HG03442 (cell line): ENCODE measurements around the gene RET.

Experiments
- ATAC-seq: cut with Tn5 transposase; IDR thresholded peaks from one replicate; pipeline ENCODE4 v1.9.1; 2021; ENCODE audit warnings: mild to moderate bottlenecking, moderate library complexity; ENCODE audit not compliant: unreplicated experiment

RET gene

DNA sequence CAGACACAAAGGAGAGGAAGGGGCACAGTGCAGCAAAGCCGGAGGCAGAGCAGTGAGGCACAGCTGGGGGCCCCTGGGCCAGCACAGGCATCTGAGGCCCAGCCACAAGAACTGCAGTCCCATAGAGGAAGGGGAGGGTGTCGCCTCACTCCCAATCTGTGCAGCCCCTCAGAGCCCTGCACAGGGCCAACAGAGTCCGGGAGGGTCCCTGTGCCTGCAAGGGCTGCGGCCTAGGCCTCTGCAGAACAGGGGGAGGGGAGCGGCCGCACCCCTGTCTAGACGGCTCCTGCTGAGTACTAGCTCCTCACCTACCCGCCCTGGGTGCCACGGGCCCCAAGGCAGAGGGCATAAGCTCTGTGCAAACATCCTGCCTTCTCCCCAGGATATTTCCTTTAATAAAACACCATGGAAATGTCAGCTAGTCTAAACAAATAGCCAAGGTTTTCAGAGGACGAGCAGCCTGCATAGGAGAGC is 32.4 kb upstream of the RET start:
- no peak for ATAC-seq

DNA sequence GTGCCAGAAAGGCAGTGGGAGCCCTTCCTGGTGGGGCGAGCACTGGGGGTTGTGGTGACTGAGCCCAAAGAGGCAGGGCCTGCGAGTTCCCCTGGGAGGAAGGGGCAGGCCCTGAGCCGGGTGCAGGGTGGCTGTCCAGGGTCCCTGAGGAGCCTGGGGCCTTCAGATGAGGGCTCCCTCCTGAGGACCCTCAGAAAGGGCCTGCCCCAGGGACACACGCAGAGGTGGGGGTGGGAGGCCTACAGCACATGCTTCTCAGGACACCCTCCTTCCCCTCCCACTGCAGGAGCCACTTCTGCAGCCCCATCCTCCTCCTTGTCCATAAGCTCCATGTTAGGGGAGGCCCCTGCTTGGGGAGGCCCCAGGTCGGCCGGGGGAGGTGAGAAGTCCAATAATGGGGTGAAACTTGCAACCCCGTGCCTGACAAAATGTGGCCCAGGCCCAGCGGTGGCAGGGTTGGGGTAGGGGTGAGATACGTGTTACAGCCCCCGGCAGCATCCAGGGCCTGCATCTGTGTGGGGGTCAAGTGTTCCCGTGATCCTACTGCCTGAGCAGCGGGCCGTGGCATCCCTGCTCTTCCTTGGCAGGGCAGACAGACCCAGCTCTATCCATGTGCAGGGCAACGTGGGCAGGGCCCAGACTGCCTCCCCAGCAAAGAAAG is 31.8 kb upstream of the RET start:
- ATAC-seq, result no peak

DNA sequence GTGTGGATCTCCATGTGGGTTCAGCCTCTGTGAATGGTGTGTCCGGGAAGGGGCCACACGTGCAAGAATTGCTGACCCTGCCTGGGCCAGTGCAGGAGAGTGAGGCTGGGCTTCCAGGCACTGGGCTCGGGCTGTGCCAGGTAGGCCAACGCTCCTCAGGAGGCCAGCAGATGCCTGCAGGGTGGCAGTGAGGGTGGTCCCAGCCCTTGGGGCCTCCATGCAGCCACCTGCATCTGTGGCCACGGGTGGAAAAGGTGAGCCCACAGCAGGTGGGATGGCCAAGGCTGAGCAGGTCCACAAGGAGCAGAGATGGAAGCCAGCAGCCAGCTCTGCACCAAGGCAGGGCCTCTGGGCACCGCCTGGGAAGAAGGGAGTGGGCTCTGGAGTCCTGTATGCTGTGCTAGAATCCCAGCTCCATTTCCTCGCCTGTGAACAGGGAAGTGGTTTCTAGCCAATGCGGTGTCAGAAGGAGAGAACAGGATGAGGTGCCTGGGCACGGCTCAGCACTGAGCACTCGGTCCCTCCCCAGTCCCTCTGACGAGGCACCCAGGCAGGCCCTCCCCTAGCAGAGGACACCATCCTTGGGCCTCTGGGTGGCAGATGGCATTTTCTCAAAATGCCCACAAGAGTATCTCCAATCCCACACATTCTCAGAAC is 31.1 kb upstream of the RET start:
- ATAC-seq, result no peak

DNA sequence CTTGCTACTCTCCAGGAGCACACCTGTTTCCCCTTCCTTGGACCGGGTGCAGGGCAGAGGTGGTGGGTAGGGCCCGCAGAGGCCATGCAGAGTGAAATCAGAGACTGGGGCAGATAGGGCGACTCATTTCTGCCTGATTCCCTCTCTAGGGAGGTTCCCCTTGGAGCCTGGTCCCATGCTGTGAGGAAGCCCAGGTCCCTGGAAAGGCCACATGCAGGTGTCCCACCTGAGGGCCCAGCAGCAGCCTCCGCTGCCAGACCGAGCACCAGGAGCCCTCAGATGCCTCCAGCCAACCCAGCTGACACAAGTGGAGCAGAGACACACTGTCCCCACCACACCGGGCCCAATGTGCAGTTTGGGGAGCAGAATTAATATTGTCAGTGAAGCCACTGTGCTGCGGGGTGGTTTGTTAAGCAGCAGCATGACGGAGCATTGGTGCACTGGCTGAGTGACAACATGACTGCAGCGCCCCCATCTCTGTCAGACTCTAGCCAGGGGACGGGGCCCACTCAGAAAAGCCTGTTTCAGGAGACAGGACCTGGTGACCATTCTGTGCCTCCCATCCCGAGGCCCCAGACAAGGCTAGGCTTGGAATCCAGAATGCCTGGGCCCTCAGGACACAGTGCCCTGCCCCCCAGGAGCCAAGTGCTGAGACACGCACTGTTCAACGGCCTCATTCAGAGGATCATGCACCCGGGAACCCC is 30.4 kb upstream of the RET start:
- no peak for ATAC-seq

DNA sequence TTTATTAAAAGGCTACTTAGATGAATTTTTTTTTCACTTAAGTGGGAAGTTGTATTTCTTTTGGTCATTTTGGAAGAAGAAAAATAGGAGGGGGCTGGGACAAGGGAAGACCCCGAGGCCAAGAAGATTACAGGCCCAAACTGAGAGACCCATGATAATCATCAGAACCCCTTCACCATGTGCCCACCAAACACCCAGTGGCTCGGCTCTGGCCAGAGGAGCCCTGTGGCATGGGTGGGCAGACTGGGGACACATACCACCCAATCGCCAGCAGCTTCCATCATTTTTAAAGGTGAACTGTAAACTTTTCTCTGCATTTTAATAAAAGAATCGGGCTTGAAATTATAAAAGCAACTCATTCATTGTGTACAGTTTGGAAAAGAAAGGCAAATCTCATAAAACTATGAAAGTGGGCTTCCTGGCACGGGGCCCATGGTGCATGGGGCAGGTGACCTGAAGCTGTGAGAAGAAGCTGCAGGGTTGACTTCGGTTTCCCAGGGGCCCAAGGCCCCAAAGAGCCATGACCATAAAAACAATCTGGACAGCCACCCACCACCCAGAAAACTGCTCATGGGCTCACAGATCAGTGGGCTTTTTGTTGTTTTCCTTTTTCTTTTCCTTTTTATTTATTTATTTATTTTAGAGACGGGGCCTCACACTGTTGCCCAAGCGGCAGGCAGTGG is 29.4 kb upstream of the RET start:
- no peak for ATAC-seq

DNA sequence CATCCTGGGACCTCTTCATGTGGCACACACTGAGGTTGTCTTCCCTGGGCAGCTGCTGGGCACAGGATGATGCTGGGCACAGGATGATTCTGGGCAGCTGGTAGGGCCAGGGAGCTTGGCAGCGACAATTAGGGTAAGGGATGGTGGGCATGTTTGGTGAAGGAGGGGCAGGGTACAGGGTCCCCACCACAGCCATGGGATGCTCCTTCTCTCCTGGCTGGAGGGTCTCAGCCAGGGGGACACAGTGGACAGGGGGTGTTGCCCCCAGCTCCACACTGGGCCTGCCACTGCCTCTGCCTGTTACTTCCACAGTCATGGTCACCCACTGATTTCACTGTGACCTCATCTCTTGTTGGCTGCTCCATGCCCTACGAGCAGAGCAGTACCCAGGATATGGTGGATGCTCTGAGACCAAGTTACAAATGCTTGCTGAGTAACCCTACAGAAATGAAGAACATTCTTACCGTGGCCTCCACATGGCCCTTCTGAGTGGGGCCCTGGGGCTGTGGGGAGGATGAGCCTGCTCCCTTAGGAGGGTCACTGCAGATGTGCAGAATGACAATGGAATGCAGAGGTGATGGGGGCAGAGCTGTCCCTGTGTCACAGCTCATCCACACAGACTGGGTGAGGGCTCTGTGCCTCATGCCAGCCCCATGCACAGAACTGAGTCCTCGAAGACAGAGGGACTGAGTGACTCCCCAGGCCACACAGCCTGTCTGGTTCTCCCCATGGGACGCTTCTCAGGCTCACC is 28.4 kb upstream of the RET start:
- no peak for ATAC-seq

DNA sequence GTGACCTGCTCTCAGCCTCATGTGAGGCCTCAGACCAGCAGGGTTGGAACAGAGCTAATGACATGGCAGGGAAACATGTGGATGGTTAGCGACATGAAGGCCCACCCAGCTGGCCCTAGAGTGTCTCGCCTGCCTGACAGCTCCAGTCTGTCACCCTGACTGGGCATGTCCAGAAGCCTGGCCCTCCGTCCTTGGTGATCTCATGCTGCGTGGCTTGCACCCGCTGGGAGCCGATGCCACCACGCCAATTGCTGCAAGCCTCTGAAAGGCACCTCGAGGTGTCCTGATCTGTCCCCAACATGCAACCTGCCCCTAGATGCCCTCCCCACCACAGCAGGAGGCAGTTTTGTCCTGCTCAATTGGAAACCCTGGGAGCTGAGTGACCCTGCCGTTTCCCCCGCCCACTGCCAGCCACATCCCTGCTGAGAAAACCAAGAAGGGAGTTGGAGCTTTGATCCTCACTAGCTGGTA is 27.8 kb upstream of the RET start:
- ATAC-seq, result no peak

DNA sequence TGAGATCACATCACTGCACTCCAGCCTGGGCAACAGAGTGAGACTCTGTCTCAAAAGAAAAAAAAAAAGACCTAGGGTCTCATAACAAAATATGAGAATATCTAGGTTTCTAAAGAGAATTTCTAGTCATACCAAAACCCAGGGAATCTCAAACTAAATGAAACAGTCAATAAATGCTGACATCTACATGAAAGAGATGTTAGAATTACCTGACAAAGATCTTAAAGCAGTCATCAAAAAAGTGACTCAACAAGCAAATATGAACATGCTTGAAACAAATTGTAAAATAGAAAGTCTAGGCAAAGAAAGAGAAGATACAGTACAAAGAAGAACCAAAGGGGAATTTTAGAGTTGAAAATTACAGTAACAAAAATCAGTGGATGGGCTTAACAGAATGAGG is 26.9 kb upstream of the RET start:
- no peak for ATAC-seq

DNA sequence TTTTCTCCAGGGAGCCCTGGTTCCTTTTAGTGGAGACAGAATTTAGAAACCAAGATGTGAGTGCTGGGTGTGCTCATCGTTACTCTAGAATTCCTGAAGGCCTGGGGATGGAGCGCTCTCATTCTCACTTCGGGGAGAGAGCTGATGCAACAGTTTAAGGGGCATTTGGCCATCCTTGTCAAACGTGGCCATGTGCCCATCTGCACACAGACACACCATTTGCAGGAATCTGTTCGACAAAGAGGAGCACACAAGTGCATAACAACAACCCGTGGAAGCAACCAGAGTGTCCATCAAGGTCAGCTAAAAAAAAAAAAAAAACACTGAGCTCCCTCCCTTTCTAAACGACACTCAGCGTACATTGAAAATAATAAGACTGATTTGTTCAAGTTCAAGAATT is 23.0 kb upstream of the RET start:
- no peak for ATAC-seq

DNA sequence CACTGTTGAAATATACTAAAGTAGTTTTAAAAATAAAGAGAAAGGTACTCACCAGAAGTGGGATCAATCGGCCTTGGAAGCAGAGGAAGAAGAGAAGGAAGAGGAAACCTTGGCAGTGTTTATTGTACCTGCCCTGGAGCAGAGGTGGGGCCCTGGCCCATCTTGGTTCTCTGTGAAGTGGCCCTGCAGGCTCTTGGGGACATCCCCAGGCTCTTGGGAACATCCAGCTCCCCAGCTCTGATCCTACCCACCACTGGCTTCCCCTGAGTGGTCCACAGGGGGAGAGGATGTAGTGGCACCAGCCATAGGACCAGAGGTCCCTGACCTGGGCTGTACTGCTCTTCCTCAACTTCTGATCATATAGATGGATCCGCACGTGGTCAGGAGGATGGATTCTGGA is 22.3 kb upstream of the RET start:
- no peak for ATAC-seq

DNA sequence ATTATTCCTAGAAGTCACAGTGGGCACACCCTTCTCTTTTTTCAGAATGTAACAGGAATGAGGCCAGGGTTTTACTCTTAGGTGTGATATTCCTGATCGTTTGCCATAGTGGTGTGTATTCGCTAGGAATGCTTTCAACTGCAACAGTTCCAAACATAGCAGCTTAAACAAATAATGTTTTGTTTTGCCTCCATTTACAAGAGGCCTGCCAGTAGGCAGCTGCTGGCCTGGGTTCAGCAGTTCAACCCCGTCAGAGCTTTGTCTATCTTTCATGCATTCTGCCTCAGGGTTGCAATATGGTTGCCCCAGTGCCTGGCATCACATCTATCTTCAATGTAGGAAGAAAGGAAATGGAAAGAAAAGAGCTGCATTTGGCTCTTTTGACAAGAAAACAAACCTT is 21.7 kb upstream of the RET start:
- no peak for ATAC-seq

DNA sequence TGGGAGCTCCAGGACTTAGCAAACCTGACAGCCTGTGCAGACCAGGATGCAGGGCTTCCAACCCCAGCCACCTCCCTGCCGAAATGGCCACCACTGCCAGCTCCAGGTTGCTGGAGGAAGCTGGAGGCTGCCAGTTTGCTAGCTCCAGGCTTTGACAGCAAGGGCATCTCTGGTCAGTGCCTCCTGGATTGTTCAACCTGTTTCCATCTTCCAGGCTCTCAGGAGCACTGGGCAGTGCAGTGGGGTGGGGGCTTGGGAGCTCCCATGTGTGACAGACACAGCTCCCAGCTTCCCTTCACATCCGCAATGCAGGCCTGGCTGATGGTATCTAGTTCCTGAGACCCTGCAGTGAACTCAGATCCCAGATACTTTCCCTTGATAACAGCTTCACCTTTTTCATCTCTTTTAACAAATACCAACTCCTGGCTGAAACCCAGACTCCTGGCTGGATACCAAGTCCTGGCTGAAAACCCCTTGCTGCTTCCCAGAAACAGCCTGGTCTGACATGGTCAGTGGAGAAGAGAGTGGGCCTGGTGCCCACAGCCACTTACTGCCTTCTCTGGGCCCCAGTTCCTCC is 20.8 kb upstream of the RET start:
- no peak for ATAC-seq

DNA sequence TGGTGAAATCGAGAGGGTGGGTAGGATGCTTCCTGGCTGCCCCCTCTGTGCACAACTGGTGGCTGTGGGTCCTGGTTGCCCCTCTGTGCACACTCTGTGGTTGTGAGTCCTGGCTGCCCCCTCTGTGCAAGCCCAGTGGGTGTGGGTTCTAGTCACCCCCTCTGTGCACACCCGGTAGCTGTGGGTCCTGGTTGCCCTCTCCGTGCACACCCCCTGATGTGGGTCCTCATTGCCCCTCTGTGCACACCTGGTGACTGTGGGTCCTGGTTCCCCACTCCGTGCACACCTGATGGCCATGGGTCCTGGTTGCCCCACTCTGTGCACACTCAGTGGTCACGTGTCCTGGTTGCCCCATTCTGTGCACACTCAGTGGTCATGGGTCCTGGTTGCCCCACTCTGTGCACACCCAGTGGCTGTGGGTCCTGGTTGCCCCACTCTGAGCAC is 20.3 kb upstream of the RET start:
- no peak for ATAC-seq

DNA sequence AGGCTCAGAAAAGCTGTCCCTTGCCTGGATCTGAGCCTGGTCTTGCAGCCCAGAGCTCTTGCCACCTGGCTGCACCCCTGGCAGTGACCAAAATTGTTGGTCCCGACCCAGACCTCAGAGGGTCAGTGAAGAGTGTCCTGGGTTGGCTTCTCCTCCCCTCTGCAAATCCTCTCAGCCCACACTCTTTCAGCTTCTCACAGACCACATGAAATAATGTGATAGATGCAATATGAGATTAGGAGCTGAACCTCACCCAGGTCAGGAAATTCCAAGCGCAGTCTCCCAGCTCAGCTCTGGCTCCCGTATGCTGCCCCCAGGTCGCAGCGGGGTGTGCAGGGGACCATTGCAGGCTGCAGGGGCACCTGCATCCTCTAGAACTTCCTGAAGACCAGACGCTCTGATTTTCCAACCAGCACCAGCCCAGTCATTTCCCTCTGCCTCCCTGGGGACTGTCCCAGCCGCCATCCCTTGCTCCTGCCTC is 19.6 kb upstream of the RET start:
- ATAC-seq, result no peak

DNA sequence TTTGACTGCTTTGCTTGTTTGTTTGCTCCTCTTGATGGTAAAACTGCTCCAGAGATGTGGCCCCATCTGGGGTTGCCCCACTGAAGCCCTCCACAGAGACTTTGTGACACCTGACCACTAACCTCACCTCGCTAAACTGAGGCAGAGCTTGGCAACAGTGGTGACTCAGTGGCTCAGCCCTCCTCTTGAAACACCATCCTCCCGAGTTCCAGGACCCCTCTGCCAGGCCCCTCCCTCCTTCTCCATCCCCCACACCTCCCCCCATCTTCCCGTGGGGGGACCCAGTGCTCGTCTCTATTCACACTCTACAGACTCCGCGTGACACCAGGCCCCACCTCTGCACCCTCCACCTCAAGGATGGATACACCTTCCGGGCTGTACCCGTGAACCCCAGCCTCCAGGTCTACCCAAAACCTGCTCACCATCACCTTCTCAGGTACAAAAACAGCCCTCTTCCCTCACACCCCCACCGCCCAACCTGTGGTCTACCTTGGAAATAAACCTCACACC is 19.0 kb upstream of the RET start:
- ATAC-seq, result no peak

DNA sequence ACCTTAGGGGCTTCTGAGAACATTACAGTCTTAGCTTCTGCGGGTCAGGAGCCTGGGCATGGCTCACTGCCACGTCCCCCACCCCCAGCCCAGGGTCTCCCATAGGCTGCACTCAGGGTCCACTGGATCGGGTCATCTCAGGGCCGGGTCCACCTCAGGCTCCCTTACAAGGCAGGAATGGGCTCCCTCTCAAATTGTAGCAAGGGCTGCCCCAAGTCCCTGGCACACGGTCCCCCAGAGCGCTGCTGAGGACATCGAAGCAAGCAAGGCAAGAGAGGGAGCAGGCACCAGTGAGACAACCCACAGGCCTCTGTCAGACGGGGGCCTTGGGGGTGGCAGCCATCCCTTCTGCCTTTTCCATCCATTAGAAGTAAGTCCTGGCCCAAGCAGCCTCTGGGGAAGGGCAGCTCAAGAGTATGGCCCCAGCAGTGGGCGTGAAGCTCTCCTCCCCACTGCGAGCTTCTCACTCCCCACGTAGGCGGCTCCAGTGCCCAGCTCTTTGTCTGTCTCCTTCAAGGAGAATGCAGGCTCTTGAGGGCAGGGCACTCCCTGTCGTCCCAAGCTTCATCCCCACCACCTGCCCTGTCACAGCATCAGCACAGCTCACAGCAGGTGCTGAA is 18.0 kb upstream of the RET start:
- ATAC-seq, result no peak

DNA sequence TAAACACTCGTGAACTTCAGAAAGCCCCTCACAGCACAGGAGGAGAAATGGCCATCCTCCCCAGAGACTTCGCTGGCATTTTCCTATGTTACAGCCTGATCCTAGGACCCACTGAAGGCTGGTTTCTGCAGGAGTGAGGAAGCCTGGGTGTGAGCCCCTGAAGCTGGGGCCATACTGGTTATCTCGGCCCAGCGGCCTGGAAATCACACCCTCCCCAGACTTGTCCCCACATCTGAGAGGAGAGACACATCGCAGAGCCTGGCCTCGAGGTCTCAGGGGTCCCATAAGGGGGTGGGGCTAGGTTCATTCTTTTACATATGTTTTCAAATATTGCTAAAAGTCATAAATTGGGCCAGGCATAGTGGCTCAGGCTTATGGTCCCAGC is 17.5 kb upstream of the RET start:
- no peak for ATAC-seq

DNA sequence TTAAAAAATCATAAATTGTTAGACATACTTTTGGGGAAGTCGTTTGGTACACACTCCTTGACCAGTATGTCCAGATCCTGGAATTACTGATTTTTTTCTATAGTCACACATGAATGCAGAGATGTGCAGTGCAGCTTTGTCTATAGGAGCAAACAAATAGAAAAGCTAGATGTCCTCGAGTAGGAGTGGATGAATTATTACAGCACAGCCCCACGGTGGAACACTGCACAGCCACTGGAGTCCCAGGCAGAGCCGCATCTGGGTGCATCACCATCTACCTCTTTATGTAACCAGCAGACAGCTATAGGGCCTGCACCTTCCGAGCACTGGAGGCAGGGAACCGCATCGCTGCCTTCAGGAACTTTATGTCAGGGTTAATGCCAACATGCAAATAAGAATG is 17.0 kb upstream of the RET start:
- no peak for ATAC-seq

DNA sequence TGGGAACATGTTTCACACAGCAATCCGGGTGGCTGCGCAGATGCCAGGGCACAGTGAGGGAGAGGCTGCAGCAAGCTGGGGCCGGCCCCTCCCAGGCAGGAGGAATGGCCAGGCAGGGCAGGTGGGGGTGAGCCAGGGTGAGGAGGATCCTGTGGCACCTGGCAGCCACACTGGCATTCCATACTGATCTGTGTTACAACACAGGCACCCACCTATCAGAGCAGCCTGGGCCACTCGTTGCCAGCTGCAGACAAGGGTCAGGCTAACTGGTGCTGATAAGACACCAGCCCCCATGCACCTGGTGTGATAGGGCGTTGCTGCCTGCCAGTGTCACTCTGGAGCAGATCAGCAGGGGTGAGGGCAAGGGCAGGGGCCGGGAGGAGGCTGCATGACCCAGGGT is 16.6 kb upstream of the RET start:
- no peak for ATAC-seq

DNA sequence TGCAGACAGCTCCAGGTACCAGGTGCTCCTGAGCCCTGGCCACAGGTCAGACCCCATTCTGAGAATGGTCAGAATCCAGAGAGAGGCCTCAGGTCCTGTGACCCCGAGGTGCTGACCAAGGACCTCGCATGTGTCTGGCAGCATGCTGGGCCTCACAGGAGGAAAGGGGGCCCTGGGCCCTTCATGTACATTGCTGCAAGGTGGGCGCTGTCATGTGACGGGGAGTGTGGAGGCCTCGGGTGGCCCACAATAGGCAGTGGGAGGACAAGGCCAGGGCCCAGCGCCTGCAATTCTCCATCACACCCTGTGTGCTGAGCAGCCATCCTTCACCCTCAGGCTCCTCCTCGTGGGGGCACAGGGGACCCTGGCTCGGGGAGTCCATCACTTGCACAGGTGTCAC is 15.5 kb upstream of the RET start:
- no peak for ATAC-seq
